NOMO-1 (cell line): ENCODE measurements around the gene ZNF268.

ENCODE experiments used
- DNase-seq, 2 experiments: peaks; one replicate each; lab custom pipeline; 2025; ENCODE audit not compliant: unreplicated experiment in 2 of 2; lab: John Stamatoyannopoulos, UW

The ZNF268 gene

DNA sequence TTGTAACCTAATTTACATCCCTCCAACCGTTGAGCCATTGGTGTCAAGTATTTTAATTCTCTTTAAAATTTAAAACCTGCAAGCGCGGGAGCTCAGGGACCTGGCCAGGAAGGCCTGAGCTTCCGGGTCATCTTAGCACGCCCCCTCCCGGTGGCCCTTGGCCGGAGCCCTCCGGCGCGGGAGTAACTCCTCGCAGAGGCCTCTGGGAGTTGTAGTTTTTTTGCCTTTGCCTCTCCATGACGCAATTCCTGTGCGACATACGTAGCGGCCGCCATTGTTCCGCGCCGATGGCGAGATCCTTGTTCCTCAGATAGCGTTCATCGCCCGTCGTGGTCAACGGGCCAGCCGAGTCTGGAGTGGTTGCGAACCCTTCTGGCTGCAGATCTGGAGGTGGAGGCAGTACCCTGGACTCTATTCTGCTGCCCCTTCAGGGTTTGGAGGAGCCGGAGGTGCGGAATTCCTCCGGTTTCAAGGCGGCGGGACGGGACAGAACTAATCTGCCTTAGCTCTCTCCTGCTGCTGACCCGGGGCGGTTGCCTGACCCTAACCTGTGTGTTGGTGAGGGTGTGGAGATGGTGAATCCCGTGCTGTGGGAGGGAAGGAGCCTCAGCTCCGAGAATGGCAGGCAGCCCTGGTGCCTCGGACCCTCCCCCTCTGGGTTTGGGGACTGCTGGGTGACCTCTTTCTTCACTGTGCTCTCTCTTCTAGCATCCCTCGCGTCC is at the start of gene ZNF268:
TSS of gene ZNF268 (plus strand) at position 258 of the 722 bp plus-strand sequence. CDS start 503 bp downstream, outside the sequence.
- peak; percentile 91 for DNase-seq

GRCh38 chr12:133135747-133136146 is 45.5 kb upstream of the ZNF268 start:
- DNase-seq, result no peak

DNA sequence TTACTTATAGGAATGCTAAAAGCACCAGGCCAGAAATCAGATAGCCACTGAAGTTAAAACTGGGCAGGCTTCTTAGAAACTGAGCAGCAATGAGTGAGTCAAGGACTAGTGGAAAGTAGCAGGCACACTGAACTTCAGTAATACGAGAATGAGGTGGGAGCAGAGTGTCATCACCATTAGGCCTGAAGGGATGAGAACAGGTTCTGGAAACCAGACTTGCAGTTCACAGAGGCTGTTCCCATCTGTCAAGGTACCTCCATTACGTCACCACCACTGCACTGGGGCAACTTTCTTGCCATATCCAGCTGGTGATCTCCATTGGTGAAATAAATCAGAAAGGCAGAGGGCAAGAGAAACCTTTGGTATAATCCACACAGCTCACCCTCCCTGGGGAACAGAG is 35.3 kb upstream of the ZNF268 start:
- no peak for DNase-seq

- no peak for DNase-seq
Measured at GRCh38 chr12:133156125-133156690, 25.1 kb upstream of the ZNF268 start.

GRCh38 chr12:133165776-133166175 is 15.5 kb upstream of the ZNF268 start:
- no peak for DNase-seq

- no peak for DNase-seq
Measured at GRCh38 chr12:133172491-133172890, 8.8 kb upstream of the ZNF268 start.

GRCh38 chr12:133174901-133175300 is 6.4 kb upstream of the ZNF268 start:
- DNase-seq, result no peak

GRCh38 chr12:133180669-133181068 is 626 bp upstream of the ZNF268 start:
- no peak for DNase-seq

DNA sequence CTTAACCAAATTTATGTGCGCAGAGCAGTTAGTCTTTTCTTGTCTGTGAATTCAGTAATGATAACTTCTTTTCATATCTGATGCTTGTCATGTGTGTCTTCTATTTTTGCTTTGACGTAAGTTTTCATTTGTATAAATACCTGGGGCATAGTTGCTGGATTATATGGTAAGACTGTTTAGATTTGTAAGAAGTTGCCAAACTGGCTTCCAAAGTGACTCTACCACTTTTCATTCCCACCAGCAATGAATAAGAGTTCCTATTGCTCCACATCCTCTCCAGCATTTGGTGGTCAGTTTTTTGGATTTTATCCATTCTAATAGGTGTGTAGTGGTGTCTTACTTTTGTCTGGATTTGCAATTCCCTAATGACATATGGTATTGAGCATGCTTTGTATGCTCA is 8.9 kb downstream of the ZNF268 start:
- no peak for DNase-seq

DNA sequence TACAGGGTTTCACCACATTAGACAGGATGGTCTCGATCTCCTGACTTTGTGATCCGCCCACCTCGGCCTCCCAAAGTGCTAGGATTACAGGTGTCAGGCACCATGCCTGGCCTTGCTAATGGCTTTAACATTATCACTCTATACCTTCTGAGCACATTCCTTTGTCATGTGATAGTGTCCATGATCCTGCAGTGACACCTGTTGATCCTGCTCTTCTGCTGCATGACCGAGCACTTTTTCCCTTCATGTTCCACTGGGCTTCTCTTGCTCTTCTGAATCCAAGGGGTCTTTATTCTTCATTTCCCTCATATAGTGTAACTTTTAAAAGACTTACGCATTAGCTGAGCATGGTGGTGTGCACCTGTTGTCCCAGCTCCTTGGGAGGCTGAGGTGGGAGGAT is 11.6 kb downstream of the ZNF268 start:
- no peak for DNase-seq

- no peak for DNase-seq
Measured at GRCh38 chr12:133201888-133202287, 20.6 kb downstream of the ZNF268 start.

DNA sequence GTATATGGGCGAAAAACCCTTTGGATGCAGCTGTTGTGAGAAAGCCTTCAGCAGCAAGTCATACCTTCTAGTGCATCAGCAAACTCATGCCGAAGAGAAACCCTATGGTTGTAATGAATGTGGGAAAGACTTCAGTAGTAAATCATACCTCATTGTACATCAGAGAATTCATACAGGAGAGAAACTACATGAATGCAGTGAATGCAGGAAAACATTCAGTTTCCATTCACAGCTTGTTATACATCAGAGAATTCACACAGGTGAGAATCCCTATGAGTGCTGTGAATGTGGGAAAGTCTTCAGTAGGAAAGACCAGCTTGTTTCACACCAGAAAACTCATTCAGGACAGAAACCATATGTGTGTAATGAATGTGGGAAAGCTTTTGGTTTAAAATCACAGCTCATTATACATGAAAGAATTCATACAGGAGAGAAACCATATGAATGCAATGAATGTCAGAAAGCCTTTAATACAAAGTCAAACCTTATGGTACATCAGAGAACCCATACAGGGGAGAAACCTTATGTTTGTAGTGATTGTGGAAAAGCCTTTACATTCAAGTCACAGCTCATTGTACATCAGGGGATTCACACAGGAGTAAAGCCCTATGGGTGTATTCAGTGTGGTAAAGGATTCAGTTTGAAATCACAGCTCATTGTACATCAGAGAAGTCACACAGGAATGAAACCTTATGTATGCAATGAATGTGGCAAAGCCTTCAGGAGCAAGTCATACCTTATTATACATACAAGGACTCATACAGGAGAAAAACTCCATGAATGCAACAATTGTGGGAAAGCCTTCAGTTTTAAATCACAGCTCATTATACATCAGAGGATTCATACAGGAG is 21.4 kb downstream of the ZNF268 start:
- DNase-seq, result no peak

- no peak for DNase-seq
Measured at GRCh38 chr12:133203344-133204263, 22.3 kb downstream of the ZNF268 start.

GRCh38 chr12:133204264-133204603 is 22.9 kb downstream of the ZNF268 start:
- no peak for DNase-seq

DNA sequence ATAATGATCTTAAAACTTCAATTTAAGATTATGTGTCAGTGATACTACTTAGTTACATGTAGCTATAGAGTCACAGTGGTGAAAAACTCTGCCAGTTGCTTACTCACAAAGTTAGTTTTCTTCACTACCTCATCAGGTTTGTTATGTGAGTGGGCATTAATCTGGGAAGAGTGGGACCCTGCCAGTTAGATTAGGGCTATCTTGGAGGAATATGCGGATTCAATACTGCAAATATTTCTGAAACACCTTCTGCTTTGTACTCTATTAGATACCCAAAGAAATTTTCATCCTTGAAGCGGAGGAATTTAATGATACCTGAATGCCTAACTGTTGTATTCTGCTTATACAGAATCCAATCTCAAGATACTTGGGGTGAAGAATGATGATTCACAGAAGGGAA is 25.1 kb downstream of the ZNF268 start:
- no peak for DNase-seq

- no peak for DNase-seq
Measured at GRCh38 chr12:133215724-133216123, 34.4 kb downstream of the ZNF268 start.

DNA sequence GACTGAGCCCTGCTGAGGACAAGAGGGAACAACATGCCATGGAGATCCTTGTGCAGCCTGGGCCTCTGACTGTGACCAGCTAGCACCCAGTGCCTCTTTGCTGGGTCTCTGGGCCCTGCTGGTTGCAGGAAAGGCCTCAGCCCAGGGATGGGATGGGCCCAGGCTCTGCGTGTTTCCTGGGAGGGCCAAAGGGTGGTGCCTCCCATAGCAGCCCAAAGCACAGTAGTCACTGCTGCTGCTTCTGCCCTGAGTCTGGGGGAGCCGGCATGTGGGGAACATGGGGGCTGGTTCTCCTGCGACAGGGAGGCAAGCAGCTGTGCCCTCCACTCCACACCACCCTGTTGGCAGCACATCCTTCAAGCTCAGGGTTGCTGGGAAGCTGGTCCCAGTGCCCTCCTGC is 35.9 kb downstream of the ZNF268 start:
- no peak for DNase-seq

DNA sequence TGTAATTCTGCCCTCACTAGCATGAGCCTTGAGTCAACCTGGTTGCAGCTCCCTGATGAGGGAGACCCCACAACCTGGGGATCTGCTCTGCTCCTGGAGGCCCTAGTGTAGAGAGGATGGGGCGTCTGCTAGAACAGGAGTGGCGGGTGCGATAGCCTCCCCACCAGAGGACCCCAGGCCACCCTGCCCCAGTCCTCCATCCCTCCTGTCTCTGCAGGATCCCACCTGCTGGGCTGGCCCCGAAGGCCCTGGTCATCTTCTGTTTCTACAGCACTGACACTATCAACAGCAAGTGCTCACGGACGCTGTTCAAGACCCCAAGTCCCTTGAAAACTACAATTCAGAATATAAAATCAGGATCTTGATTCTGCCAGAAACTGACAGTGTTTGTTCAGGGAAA is 39.2 kb downstream of the ZNF268 start:
- DNase-seq, result no peak

GRCh38 chr12:133221241-133221640 is 39.9 kb downstream of the ZNF268 start:
- DNase-seq, result no peak

DNA sequence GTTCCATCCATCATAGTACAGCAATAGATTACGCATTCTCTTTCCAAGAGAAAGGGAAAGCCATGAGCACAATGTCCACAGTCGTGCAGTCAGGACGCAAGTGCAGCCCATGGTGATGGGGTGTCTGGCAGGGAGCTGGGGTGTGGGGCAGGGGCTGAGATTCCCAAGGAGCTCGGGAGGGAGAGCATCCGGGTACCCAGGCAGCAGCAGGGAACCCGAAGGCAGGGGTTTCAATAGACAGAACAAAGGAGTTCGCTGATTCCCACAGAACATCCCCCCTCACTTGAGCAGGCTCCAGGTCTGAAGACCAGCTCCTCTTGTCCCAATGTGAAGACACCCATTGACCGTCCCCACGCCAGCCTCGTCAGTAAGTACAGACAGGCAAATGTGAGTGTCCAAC is 40.9 kb downstream of the ZNF268 start:
- no peak for DNase-seq

GRCh38 chr12:133225527-133225926 is 44.2 kb downstream of the ZNF268 start:
- no peak for DNase-seq
